HG02763 (cell line): ENCODE results near the gene CYSLTR2.

Source experiments
- ATAC-seq: cut with Tn5 transposase; IDR thresholded peaks from one replicate; pipeline ENCODE4 v1.9.1; 2021; ENCODE audit warnings: mild to moderate bottlenecking, moderate library complexity; ENCODE audit not compliant: unreplicated experiment

Gene CYSLTR2

GRCh38 chr13:48733739-48734335 lies 80.1 kb downstream of the CYSLTR2 start:
- no peak for ATAC-seq

- no peak for ATAC-seq
Measured at GRCh38 chr13:48735571-48735970, 81.8 kb downstream of the CYSLTR2 start.

GRCh38 chr13:48737689-48738088 lies 84.0 kb downstream of the CYSLTR2 start:
- ATAC-seq: no peak

DNA sequence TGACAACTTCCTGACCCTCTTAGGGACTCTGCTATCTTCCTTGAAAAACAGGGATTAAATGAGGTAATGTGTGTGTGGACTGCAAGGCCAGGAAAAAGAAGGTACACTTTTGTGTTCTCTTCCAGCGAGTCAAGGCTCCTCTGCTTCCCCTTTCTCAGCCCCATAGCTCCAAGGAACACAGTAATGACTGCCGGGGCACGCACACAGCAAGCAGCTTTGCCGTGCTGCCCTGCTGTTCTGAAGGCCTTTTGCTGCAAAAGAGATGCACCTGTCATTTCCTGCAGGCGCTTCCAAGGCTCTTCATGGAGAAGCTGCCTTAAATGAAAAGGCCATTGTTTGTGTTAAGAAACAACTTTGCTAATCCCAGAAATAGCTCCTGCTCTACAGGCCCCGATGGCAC lies 84.6 kb downstream of the CYSLTR2 start:
- ATAC-seq: no peak

- no peak for ATAC-seq
Measured at GRCh38 chr13:48739386-48739964, 85.7 kb downstream of the CYSLTR2 start.

- ATAC-seq: no peak
Measured at GRCh38 chr13:48741377-48741776, 87.6 kb downstream of the CYSLTR2 start.

GRCh38 chr13:48746821-48747220 lies 93.1 kb downstream of the CYSLTR2 start:
- ATAC-seq: no peak

DNA sequence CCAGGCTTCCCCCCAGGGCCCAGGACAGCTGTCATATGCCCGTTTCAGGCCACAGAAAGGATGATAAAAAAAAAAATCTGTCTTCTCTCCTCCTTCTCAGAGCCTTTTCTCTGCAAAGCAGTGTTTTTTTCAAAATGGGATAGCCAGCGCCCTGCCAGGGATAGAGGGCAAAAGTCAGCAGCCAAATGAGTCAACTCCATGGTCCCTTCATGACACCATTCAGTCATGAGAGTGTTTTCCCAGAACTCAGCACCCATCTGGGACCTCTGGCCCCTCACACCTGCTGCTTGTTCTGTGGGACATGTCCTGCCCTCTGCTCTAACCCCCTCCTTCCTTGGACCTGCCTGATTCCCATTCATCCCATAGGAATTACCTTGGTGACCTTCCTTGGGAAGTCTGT lies 95.0 kb downstream of the CYSLTR2 start:
- no peak for ATAC-seq

GRCh38 chr13:48749144-48749543 lies 95.4 kb downstream of the CYSLTR2 start:
- ATAC-seq: no peak

- ATAC-seq: peak; percentile 91
Measured at GRCh38 chr13:48749699-48750473, 96.2 kb downstream of the CYSLTR2 start.

- no peak for ATAC-seq
Measured at GRCh38 chr13:48750588-48751383, 97.1 kb downstream of the CYSLTR2 start.

DNA sequence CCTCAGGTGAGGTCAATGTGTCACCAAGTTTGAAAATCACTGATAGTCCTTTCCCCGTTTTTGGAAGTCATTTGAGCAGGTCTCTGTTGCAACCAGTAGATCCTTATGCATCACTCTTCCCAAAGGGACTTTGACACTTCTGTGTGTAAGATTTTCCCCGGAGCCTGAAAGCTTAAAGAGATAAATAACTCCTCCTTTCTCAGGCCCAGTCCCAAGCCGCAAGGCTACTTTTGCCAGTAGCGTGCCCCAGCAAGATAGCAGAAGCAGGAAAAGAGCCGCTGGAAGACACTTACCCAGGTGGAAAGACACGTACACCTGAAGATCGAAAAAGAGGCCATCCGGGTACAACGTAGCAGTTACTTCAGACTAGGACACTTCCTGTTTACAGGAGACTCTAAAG lies 106.9 kb downstream of the CYSLTR2 start:
- no peak for ATAC-seq
